Measurements from ENCODE around the gene AOC2. TPM values are rescaled to one million over a fixed set of nuclear protein-coding genes. Genes with fewer than 3 reads are reported as not detected.
"Not testable (repeated sequence)": the region's sequence is repeated elsewhere in the genome, so short reads cannot be mapped to it uniquely, and the experiment has no call there.

Gene AOC2
- total RNA-seq, 1 donor from 2014 or later, result 5.0 TPM

- Histone ChIP-seq H3K4me3 (ENCODE audit: insufficient read depth, low read depth, low read length) (no peak overlapping the region), H3K4me1 (ENCODE audit: insufficient read depth, low read length) (no peaks in the 10 kb centered on the region), H3K36me3 (ENCODE audit: insufficient read depth, low read length) (no peaks in the 10 kb centered on the region), H2AFZ (ENCODE audit: low read depth, low read length) (no peak overlapping the region), H3K4me2 (ENCODE audit: low read length) (no peak overlapping the region), H3K27me3 (ENCODE audit: insufficient read depth, low read length) (peaks cover 24% of the 10 kb centered on the region), H3K9me3 (ENCODE audit: insufficient read depth, low read depth, low read length) (no peaks in the 10 kb centered on the region), H4K20me1 (ENCODE audit: insufficient read depth, low read length) (no peaks in the 10 kb centered on the region), H3K9ac (ENCODE audit: low read length) (no peak overlapping the region), H3K27ac (ENCODE audit: low read depth, low read length) (no peak overlapping the region), H3K79me2 (ENCODE audit: insufficient read depth, low read length) (no peaks in the 10 kb centered on the region)
- no peak for DNase-seq (ENCODE audit: low read depth)
- Mint-ChIP-seq H3K27ac (ENCODE audit: unreplicated experiment) (no peak overlapping the region), H3K9me3 (ENCODE audit: unreplicated experiment) (no peaks in the 10 kb centered on the region), H3K27me3 (ENCODE audit: low read depth, unreplicated experiment) (peaks cover 19% of the 10 kb centered on the region), H3K36me3 (ENCODE audit: low read depth, unreplicated experiment) (peaks cover 2% of the 10 kb centered on the region), H3K4me1 (ENCODE audit: low read depth, unreplicated experiment) (peaks cover 11% of the 10 kb centered on the region), H3K4me3 (ENCODE audit: unreplicated experiment) (no peak overlapping the region)
- no peak for FAIRE-seq
- TF ChIP-seq CTCF (IDR thresholded peaks at IDR 0.05; ENCODE audit: insufficient read depth, low read depth, low read length), result no peak
- TF ChIP-seq EZH2 (IDR thresholded peaks at IDR 0.05; ENCODE audit: insufficient read depth, low read length), result no peak
These were observed 36.5 kb downstream of the AOC2 start for GRCh38 chr17:42880776-42881310.

GRCh38 chr17:42881706-42882105 is 37.3 kb downstream of the AOC2 start:
- not testable (repeated sequence) for H3K36me3 Mint-ChIP-seq (ENCODE audit: low read depth, unreplicated experiment); H4K20me1 ChIP-seq (ENCODE audit: insufficient read depth, low read length); H3K9ac ChIP-seq (ENCODE audit: low read length); H3K4me2 ChIP-seq (ENCODE audit: low read length); H2AFZ ChIP-seq (ENCODE audit: low read depth, low read length); FAIRE-seq; H3K9me3 Mint-ChIP-seq (ENCODE audit: unreplicated experiment); DNase-seq (ENCODE audit: low read depth); H3K27ac ChIP-seq (ENCODE audit: low read depth, low read length); H3K27ac Mint-ChIP-seq (ENCODE audit: unreplicated experiment); H3K4me3 Mint-ChIP-seq (ENCODE audit: unreplicated experiment); H3K36me3 ChIP-seq (ENCODE audit: insufficient read depth, low read length); H3K79me2 ChIP-seq (ENCODE audit: insufficient read depth, low read length); H3K4me3 ChIP-seq (ENCODE audit: insufficient read depth, low read depth, low read length); H3K4me1 ChIP-seq (ENCODE audit: insufficient read depth, low read length); H3K9me3 ChIP-seq (ENCODE audit: insufficient read depth, low read depth, low read length)
- Mint-ChIP-seq H3K27me3 (ENCODE audit: low read depth, unreplicated experiment) (peaks cover 22% of the 10 kb centered on the region), H3K4me1 (ENCODE audit: low read depth, unreplicated experiment) (peaks cover 11% of the 10 kb centered on the region)
- peaks cover 22% of the 10 kb centered on the region for H3K27me3 ChIP-seq (ENCODE audit: insufficient read depth, low read length)

- no peaks in the 10 kb centered on the region for H4K20me1 ChIP-seq (ENCODE audit: insufficient read depth, low read length)
- no peak overlapping the region for H3K27ac ChIP-seq (ENCODE audit: low read depth, low read length)
- H3K27me3 ChIP-seq (ENCODE audit: insufficient read depth, low read length), result peaks cover 20% of the 10 kb centered on the region
- peaks cover 2% of the 10 kb centered on the region for H3K36me3 Mint-ChIP-seq (ENCODE audit: low read depth, unreplicated experiment)
- no peaks in the 10 kb centered on the region for H3K9me3 ChIP-seq (ENCODE audit: insufficient read depth, low read depth, low read length)
- peaks cover 11% of the 10 kb centered on the region for H3K4me1 Mint-ChIP-seq (ENCODE audit: low read depth, unreplicated experiment)
- H3K27me3 Mint-ChIP-seq (ENCODE audit: low read depth, unreplicated experiment), result peaks cover 21% of the 10 kb centered on the region
- no peak overlapping the region for H3K27ac Mint-ChIP-seq (ENCODE audit: unreplicated experiment)
- no peaks in the 10 kb centered on the region for H3K9me3 Mint-ChIP-seq (ENCODE audit: unreplicated experiment)
- TF ChIP-seq EZH2 (IDR thresholded peaks at IDR 0.05; ENCODE audit: insufficient read depth, low read length) (no peak), CTCF (IDR thresholded peaks at IDR 0.05; ENCODE audit: insufficient read depth, low read depth, low read length) (no peak)
- no peak for FAIRE-seq
- H3K4me3 ChIP-seq (ENCODE audit: insufficient read depth, low read depth, low read length), result no peak overlapping the region
- no peaks in the 10 kb centered on the region for H3K79me2 ChIP-seq (ENCODE audit: insufficient read depth, low read length)
- H3K9ac ChIP-seq (ENCODE audit: low read length), result no peak overlapping the region
- no peaks in the 10 kb centered on the region for H3K36me3 ChIP-seq (ENCODE audit: insufficient read depth, low read length)
- no peak overlapping the region for H2AFZ ChIP-seq (ENCODE audit: low read depth, low read length)
- no peak overlapping the region for H3K4me3 Mint-ChIP-seq (ENCODE audit: unreplicated experiment)
- no peak overlapping the region for H3K4me2 ChIP-seq (ENCODE audit: low read length)
- H3K4me1 ChIP-seq (ENCODE audit: insufficient read depth, low read length), result no peaks in the 10 kb centered on the region
- no peak for DNase-seq (ENCODE audit: low read depth)
These were observed 37.8 kb downstream of the AOC2 start for GRCh38 chr17:42882166-42882565.
